Ramos (cell line): ENCODE measurements around the gene LTB4R.
"Not testable (repeated sequence)": the region's sequence is repeated elsewhere in the genome, so short reads cannot be mapped to it uniquely, and the experiment has no call there.

Source experiments
- in situ Hi-C: fragments of 300-500 bp; cut with MboI; formaldehyde crosslinking; loops from one replicate; pipeline ENCODE4 v1.14.3; 2022; ENCODE audit warnings: low sequenced_read_pairs; ENCODE audit not compliant: unreplicated experiment

LTB4R gene

DNA sequence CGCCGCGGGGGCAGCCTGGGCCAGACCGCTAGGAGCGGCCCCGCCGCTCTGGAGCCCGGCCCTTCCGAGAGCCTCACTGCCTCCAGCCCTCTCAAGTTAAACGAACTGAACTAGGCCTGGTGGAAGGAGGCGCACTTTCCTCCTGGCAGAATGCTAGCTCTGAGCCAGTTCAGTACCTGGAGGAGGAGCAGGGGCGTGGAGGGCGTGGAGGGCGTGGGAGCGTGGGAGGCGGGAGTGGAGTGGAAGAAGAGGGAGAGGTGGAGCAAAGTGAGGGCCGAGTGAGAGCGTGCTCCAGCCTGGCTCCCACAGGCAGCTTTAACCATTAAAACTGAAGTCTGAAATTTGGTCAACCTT, 5.3 kb downstream of the LTB4R start:
- in situ Hi-C loops = no loop called here

DNA sequence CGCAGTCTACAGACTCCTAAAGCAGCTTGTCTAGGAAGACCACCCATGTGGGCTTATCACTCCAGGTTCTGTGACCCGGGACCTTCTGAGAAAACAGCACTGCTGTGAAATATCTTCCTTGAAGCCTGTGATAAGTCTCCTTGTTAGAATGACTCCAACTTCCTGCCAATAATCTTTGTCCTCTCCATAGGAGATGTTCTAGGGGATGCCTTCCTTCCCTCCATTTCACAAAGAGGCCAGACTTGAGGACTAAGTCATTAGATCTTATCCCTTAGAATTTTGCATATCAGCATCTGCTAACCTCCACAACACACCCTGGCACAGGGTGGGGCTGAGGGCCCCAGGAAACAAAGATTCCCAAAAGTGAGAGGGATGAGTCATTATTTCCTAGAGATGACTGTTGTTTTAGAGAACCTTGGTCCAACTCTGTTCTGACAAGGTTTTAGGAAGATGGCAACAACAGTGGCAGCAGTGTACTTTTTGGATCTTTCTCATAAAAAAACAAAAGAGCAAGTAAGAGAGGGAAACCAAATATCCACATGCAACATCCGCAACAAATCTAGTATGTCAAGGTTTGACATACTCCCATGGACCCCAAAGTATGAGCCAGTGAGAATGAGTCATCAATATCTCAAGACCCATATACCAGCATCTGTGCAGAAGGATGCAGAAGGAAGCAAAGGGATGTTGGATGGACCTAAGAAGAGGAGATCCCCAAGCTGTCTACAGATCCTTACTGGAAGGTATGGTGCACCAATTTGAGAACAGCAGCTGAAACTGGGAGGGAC, 6.0 kb downstream of the LTB4R start:
- in situ Hi-C loops = no loop called here

- in situ Hi-C loops = no loop called here
These were observed 10.1 kb downstream of the LTB4R start for GRCh38 chr14:24321212-24321975.

GRCh38 chr14:24322672-24323071, 11.4 kb downstream of the LTB4R start:
- in situ Hi-C loops = no loop called here

- in situ Hi-C loops = no loop called here
These were observed 12.0 kb downstream of the LTB4R start for GRCh38 chr14:24323341-24323740.

- in situ Hi-C loops = no loop called here
These were observed 12.7 kb downstream of the LTB4R start for GRCh38 chr14:24324024-24324423.

DNA sequence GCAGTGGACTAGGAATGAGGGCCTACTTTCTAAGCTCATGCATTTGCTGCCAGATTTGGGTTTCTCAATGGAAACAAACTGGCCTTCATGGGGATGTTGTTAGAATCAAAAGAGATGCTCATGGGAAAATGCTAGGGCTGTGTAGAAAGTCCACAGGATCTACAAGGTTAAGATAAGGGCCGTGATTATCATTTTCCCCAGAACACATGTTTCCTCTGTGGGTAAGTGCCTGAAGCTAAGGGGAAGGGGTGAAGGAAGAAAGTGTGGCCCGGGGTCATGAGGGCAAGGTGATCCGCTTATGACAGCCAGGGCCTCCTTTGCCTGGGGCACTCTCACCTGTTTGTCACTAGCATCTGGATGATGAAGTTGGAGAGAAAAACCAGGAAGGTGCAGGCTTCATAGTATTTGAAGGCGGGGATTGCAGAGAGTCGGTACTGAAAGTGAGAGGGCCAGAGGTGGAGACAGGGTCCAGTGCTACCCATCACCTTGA, 13.8 kb downstream of the LTB4R start:
- in situ Hi-C loops = no loop called here

DNA sequence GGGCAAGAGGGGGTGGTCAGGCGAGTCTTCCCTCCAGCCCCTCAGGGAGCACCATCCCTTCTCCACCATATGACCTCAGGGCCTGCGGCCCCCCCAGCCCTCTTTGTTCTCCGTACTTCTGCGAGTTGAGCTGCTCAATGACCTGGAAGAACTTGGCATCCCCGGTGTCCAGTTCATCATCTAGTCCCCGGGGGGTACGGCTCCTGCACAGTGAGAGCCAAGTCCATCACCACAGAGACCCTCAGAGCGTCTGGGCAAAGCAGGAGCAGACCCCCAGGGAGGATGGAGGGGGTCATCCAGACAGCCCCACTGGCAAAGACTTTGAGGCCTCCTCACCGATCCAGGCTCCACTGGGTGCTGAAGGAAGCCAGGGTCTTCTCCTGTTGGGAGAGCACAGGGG, 14.7 kb downstream of the LTB4R start:
- in situ Hi-C loops = no loop called here

DNA sequence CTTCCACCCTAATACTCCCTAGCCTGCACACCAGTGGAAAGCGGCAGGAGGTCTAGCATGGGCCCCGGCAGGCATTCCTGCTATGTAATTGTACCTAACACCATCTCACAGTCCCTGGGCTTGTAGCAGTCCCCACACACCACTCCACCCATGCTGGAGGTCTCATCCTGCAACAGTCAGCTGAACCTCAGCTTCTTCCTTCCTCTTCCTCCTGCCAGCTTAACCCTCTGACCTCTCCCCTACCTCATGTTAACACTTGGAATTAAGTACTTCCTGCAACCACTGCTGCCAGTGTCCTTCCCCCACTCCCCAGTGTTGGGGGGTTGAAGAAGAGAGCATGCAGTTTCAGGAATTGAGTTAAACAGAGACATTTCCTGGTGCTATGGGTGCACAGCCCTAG, 16.0 kb downstream of the LTB4R start:
- in situ Hi-C loops = no loop called here

- in situ Hi-C loops = not testable (repeated sequence)
These were observed 16.6 kb downstream of the LTB4R start for GRCh38 chr14:24327914-24328313.

DNA sequence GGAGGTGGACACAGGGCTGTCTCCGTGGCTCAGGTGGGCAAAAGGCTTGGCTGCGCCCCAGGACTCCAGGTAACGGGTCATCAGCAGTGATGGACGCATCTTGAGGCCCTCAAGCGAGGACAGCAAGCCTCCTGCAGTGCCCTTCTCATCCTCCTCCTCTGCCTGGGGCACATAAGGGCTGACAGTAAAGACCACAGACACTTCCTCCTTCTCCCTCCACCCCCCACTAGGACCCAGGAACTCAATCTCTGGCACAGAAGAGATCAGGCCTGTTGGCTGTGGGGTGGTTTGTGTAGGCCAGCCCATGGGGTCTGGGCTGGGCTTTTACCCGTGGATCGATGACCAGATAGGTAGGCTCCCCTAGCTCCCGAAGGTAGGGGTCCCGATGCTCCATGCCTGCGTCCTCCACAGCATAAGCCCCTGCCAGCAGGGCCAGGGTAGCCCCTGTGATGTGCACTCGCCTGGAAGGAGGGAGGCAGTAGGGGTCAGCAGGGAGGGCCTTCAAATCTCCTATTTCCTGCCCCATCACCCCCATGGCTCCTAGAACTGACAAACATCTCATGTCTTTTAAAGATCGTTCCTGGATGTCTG, 17.9 kb downstream of the LTB4R start:
- in situ Hi-C loops = no loop called here

- in situ Hi-C loops = loop anchor here (5.0 kb wide), 1 partner anchor 103 kb away; no protein-coding TSS in a partner anchor
These were observed 18.4 kb downstream of the LTB4R start for GRCh38 chr14:24329736-24330135.

DNA sequence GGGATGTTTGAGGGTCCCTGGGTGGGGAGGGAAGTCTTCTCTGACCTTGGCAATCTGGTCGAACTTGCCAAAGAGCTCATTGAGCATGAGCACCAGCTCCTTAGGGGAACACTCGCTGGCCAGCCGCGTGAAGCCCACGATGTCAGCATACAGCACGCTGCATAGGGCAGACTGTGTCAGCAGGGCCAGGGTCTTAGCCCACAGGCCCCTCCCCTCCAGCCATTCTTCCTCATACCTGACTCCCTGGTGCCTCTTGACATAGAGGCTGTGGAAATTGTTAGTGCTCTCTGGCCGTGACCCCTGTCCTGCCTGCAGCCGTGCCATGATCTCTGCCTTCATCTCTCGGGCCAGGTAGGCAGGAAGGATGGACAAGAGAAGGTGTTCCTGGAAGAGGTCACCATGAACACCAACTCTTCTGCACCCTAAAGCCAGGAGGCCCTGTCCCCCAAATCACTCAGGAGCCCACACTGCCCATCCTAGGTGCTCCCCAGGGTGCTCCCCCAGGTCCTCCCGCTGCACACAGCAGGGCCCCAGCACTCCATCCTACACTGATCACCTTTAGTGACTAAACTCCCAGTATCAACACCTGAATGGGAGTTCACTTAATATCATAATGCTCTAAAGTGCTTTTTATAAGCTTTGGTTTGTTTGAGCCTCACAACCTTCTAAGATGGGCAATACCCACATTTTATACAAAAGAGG, 19.8 kb downstream of the LTB4R start:
- in situ Hi-C loops = loop anchor here (5.0 kb wide), 1 partner anchor 101 kb away; no protein-coding TSS in a partner anchor

DNA sequence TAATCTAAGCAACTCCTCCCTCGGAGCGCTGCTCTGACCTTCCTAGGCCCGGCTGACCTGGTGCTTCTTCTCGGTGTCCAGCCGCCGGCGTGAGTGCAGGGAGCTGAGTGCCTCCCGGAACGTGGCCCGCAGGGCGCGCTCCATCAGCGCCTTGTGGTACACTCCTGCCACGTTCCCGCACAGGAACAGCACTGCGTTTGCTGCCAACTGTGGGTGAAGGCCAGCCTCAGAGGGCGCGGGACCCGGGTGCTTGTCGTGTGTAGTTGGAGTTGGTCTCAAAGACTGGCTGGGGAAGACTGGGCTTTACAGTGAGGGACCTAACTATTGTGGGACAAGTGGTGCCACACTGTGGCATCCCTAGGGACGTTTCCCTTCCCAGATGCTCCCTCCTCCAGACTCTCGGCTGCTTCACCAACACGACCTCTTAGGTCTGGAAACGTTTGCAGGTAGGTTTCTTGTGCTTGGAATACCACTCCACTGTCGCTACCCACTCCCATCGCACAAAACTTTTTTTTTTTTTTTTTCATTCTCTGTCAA, 20.5 kb downstream of the LTB4R start:
- in situ Hi-C loops = loop anchor here (5.0 kb wide), 1 partner anchor 101 kb away; no protein-coding TSS in a partner anchor

- in situ Hi-C loops = loop anchor here (5.0 kb wide), 1 partner anchor 100 kb away; no protein-coding TSS in a partner anchor
These were observed 21.1 kb downstream of the LTB4R start for GRCh38 chr14:24332268-24332993.

- in situ Hi-C loops = loop anchor here (5.0 kb wide), 1 partner anchor 98 kb away; no protein-coding TSS in a partner anchor
These were observed 23.4 kb downstream of the LTB4R start, which contains the start of gene ADCY4 for GRCh38 chr14:24334431-24335291. Gene ADCY4, minus strand, starts transcription at chr14:24335071. Its CDS starts 419 bp downstream, at chr14:24334652.

DNA sequence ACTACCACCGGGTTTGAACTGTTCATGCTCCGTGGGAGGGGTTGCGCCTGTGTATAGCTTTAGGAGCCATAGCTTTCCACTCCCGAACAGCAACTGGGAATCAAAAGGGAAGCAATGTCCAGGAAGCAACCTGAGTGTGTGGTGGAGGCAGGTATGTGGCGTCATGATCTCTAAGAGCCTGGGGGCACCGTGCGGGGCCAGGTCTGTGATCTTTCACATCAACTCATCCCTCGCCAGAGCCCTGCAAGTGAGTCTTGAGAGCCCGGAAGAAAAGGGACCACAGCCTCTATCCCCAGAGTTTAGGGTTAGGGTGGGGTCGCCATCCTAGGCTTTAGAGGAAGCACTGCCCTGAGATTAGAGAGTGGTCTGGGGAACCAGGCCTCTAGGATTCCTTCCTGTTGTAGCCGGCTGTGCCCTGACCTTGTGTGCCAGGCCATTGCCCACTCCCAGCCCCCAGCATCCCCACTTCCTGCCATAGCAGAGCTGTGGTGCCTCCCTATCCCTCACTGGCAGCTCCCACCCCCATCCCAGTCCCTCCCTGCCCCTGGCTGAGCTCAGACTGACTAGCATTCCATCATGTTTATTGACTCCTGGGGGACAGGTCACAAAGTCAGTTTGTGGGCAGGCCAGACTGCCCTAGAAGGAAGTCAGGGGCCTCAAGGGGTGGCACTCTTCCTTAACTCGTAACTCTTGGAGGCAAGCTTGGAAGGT, 24.3 kb downstream of the LTB4R start:
- in situ Hi-C loops = no loop called here
